SIG-M5 treated with dmso at 0.1 percent for 504 hours (cell line): Measurements from ENCODE around the gene PTGES.

Source experiments
- DNase-seq: peaks from one replicate; lab custom pipeline; 2025; ENCODE audit not compliant: unreplicated experiment; lab: John Stamatoyannopoulos, UW

Gene PTGES

GRCh38 chr9:129720181-129720864 lies 32.5 kb downstream of the PTGES start:
- DNase-seq = no peak

DNA sequence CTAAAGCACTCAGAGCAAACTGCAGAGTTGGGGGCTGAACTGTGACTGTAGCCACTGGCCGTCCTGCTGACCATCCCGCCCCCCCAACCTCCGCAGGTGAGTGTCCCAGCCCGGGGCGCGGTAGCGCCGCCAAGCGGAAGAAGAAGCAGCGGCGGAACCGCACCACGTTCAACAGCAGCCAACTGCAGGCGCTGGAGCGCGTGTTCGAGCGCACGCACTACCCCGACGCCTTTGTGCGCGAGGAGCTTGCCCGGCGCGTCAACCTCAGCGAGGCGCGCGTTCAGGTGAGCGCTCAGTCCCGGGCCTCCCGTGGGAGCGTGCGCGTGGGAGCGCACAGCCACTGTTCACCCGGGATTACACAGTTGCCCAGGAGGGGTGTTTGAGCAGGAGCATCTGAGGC lies 33.7 kb downstream of the PTGES start:
- DNase-seq = no peak

GRCh38 chr9:129718647-129719046 lies 34.2 kb downstream of the PTGES start:
- DNase-seq = no peak

DNA sequence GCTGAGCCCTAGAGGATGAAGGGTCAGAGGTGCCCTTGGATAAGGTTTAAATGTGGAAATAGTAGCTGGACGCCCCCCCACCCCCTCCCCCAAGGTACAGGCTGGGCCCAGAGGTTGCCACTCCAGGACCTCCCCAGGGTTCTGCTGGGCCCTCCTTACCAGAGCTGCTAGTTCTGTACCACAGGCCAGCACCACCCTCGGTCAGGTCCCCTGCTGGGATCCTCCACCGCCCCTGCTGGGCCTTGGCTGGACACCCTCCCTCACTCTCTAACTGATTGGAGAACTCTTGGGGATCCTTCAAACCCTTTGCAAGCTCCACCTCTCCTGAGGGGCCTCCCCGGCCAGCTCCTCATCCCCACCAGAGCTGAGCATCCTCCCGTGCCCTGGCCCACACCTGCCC lies 34.9 kb downstream of the PTGES start:
- no peak for DNase-seq

- DNase-seq = no peak
Observed at GRCh38 chr9:129716091-129716490, 36.8 kb downstream of the PTGES start.

- no peak for DNase-seq
Observed at GRCh38 chr9:129714511-129715061, 38.3 kb downstream of the PTGES start.

DNA sequence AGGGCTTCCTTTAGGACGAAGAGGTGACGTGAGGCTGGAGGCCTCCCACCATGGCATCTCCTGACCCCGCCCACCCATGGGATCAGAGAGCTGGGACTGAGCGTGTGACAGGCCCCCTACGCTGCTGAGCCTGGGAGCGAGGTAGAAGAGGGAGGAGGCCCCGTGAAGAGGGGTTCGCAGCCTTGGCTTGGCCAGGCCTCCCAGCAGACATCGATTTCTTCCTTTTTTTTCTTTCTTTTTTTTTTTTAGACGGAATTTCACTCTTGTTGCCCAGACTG lies 39.5 kb downstream of the PTGES start:
- DNase-seq = no peak

DNA sequence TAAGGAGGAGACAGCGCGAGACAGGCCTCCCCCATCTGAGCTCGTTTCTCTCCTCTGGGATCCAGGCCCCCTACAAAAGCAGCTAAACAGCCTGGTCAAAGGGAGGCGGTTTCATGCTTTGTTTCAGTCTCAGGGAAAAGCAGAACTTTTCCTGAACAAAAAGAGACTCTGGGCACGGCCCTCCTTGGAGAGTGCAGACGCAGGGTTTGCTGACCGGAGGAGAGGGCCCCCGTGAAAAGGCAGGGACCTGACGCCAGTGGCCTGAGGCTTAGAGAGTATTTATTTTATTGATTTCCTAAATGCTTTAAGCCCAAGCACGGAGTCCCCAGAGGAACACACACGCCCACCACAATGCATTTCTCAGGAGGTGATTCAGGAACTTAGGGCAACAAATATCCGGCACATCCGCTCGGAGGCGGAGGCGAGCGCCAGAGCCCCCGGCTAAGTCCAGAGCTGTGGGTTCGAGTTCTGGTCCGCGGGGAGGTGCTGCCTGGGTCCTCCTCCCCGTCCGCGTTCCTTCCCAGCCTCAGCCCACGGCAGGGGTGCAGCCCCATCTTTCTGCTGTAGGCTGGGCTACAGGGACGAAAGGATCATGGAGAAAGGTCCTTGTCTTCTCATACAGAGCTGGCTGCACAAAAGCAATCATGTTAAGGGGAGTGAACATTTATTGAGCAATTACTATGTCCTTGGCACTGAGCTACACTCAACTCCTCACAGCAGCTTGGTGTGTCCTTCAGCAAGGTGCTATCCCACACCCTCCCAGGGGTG lies 40.0 kb downstream of the PTGES start:
- DNase-seq = no peak

GRCh38 chr9:129710169-129710453 lies 42.7 kb downstream of the PTGES start:
- no peak for DNase-seq

DNA sequence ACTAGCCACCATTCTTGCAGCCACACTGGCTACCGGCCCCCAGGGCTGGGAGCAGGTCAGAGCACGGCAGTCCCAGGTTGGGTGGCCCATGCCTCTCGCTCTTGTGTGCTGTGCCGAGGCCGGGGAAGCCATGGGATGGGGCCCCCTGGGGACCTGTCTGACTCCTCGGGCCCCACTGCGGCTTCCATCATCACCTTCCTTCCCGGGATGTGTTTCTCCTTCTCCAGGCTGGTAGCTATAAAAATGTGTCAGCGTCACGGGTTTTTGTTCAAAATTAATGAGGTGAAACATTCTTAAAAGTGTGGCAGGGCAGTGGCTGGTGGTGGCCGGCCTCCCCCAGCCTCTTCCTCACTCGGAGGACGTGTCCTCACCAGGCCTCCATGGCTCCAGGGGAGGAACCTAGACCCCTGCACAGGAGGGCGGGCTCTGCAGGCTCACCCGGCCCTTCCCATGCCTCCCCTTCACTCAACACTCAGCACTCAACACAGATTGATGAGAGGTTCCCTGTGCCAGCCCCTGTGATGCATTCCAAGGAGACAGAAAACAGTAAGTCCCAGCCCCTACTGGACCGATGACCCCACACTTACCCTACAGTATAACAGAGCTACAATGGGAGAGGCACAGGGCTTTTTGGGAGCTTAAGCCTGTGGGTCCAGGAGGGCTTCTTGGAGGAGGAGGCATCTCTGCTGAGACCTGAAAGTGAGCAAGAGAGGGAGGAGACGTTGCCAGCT lies 43.2 kb downstream of the PTGES start:
- DNase-seq = no peak

DNA sequence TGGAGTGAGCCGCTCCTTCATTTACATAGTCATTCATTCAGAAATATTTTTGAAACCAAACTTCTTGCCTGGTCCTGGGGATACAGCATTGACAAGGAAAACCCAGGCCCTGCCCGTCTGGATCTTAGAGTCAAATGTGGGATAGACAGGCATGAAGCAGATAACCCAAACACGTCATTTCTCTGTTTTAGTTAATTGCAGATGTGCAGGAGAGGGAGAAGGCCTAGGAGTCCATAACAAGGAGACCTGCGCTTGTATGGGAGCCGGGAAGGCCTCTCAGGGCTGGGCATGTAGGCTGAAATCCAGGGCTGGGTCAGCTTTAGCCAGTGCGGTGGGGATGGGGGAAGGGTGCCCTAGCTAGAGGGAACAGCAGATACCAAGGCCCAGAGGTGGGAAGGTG lies 44.0 kb downstream of the PTGES start:
- DNase-seq = no peak

DNA sequence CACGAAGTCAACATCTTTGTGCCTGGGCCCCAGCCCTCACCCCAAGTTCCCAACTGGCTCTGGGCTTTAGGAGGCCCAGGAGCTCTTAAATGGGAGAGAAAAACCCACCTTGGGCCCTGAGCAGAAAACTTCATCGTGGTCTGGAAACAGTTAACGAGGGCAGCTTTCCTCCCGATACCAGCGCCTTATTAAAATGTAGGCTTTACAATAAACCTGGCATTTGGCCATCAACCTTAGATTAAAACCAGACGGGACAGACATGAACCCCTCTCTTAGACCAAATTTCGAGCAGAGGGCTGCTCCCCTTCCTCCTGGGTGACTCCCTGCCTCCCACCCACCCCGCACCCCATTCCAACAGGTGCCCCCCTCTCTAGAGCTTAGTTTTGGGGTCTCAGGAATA lies 48.0 kb downstream of the PTGES start:
- DNase-seq = no peak

DNA sequence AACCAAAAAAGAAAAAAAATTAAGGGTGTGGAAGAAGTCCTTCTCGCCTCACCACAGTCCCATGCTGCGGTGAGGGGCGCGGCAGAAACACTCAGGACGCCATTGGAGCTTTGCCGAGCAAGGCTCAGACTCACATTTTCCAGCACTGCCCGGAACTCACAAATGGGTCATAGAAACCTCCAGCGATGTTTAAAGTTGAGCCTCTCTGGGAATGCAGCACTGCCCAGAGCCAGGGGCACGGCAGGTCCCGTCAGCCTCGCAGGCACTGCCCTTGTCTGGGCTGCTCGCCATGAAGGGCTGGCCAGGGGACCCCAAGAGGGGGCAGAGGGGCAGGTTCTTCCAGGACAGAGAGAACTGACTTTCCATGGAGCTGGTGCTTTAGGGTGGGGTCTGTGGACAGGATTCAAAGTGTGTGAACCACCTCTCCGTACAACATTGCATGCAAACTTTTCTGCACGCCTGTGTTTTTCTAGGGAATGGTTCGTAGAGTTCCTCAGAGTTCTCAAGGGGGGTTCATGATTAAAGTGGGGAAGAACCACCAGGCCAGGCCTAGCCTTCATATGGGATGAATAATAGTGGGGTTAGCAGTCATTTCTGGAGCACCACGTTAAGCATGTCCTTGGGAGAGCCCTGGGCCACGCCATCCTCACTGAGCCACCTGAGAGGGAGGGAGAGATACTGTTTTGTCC lies 49.0 kb downstream of the PTGES start:
- DNase-seq = no peak

DNA sequence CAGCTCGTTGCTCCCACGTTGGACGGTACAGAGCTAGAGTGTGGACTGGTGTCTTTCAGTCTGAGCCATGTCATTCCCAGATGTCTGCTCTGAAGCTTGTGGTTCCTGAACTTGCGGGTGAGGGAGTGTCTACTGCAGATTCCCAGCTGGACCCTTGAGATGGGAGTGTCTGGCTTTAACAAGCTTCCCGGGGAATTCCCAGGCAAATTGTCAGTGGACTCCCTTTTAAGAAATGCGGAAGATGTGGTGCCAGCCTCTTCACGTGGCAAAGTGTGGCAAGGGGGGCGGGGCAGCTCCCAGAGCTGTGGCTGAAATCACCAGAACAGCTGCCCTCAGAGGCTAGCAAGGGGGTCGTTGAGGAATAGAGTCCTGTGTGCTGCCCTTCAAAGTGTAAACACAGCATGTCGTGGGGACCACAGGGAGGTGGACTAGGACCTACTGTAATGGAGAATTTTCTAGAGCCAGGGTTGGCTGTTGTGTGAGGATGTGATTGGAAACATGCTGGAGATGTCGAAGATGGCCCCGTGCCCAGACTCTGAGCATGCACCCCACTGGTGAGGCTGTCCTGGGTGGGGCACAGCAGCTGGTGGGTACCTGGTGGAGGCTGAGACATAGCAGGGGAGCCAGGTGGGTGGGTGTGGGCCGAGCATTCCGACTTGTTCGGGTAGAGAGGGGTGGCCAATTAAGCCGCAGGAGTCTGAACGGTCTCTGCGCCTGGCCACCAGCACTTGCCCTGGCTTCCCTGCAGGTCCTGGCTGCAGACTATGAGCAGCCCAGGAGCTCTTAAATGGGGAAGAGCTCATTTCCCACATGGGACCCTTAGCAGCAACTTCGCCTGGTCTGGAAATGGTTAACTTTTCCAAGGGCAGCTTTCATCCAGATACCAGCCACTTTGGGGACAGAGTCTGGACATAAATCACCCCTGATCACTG lies 50.0 kb downstream of the PTGES start:
- DNase-seq = no peak

DNA sequence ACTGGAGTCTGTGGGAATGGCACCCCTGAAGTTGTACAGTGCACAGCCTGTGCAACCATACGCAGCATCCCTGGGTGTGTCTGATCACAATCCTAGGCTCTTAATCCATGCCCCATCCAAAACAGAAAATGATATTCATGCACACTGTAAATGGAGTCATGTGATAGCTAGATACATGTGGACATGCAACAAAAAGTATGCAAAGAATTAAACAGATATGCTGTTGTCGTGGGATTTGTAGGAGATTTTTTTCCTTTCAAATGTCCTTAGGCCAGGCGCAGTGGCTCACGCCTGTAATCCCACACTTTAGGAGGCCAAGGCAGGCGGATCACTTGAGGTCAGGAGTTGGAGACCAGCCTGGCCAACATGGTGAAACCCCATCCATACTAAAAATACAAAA lies 51.3 kb downstream of the PTGES start:
- no peak for DNase-seq

GRCh38 chr9:129701054-129701453 lies 51.8 kb downstream of the PTGES start:
- DNase-seq = no peak

GRCh38 chr9:129698254-129698757 lies 54.5 kb downstream of the PTGES start:
- no peak for DNase-seq

DNA sequence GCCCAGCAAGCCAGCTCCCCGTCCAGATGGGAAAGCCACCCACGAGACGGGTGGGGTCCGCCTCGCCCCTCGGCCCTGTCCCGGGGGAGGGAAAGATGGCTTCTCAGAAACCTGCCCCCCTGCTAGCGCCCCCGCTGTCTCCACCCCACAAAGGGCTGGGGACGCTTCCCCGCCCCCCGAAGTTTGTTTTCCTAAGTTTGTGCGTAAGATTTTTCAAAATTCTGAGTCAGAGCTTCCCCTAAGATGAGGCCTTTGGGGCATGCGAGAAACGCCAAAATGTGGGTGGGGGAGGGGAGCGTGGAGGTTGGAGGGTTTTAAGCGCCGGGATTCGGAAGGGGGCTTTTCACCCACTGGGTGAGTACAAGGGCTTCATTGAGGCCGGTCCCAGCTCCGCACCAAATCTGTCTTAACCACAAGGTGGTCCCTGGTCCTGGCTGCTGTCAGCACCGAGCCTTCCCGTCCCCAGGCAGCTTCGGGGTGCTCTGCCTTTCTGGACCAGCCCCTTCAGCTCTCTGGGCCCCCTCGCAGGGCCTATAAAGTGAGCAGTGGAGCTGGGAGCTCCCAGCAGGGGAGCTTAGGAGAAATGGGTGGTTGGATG lies 55.1 kb downstream of the PTGES start:
- no peak for DNase-seq

GRCh38 chr9:129696944-129697655 lies 55.7 kb downstream of the PTGES start:
- DNase-seq = no peak
